AG04449 (cell line): ENCODE results near the gene NUP93.
"Not testable (repeated sequence)": the region's sequence is repeated elsewhere in the genome, so short reads cannot be mapped to it uniquely, and the experiment has no call there.

Experiments
- CTCF ChIA-PET: fragments of 350-600 bp; formaldehyde crosslinking; extraction: SDS; loops from one replicate; lab custom pipeline; 2021; ENCODE audit warnings: antibody characterized with exemption; lab: Yijun Ruan, JAX
- POLR2A ChIA-PET: fragments of 400-600, 350-600 bp; formaldehyde crosslinking; extraction: SDS; loops from one replicate; lab custom pipeline; 2020; ENCODE audit warnings: antibody characterized with exemption, inconsistent platforms; lab: Yijun Ruan, JAX
- DNase-seq: peaks from one replicate; pipeline ENCODE4 v3.0.0-alpha.2; 2010; ENCODE audit warnings: low read depth, low spot score
- H3K4me3 ChIP-seq: 2 replicates; pipeline ENCODE4 v1.5.1; 2011; ENCODE audit warnings: low read depth, mild to moderate bottlenecking, control low read depth, low read length
- CTCF ChIP-seq: IDR thresholded peaks from one replicate; pipeline ENCODE4 v1.5.1; 2011; ENCODE audit warnings: mild to moderate bottlenecking, moderate library complexity, low read length, control low read depth, inconsistent platforms; ENCODE audit not compliant: insufficient read depth; ENCODE audit errors: missing control alignments

Gene NUP93

GRCh38 chr16:56732832-56733231 is 2.9 kb downstream of the NUP93 start:
- ChIA-PET POLR2A (no interaction called here), CTCF (no interaction called here)
- TF ChIP-seq CTCF = no peak
- no peak overlapping the region for H3K4me3 ChIP-seq
- no peak for DNase-seq

GRCh38 chr16:56734429-56734828 is 4.5 kb downstream of the NUP93 start:
- no peak for DNase-seq
- ChIA-PET POLR2A (no interaction called here), CTCF (no interaction called here)

GRCh38 chr16:56736476-56736875 is 6.5 kb downstream of the NUP93 start:
- no peak overlapping the region for H3K4me3 ChIP-seq
- CTCF ChIA-PET = interaction anchor here (0.7 to 1.0 kb wide), 3 partner anchors 16 to 222 kb away, joined by 3 read pairs; no protein-coding TSS in a partner anchor
- no peak for DNase-seq
- POLR2A ChIA-PET = no interaction called here
- TF ChIP-seq CTCF = no peak

More at GRCh38 chr16:56734429-56734828, 4.5 kb downstream of the NUP93 start:
- no peak overlapping the region for H3K4me3 ChIP-seq
- TF ChIP-seq CTCF = no peak

GRCh38 chr16:56737539-56737938 is 7.6 kb downstream of the NUP93 start:
- CTCF ChIA-PET = interaction anchor here (0.7 to 0.8 kb wide), 2 partner anchors 11 to 223 kb away, joined by 3 read pairs; no protein-coding TSS in a partner anchor
- DNase-seq = no peak
- POLR2A ChIA-PET = no interaction called here
- H3K4me3 ChIP-seq = no peak overlapping the region
- TF ChIP-seq CTCF = no peak

- ChIA-PET POLR2A (no interaction called here), CTCF (no interaction called here)
- TF ChIP-seq CTCF = no peak
- H3K4me3 ChIP-seq = no peak overlapping the region
- no peak for DNase-seq
Observed at GRCh38 chr16:56738221-56738620, 8.3 kb downstream of the NUP93 start.

GRCh38 chr16:56739378-56739777 is 9.4 kb downstream of the NUP93 start:
- DNase-seq, H3K4me3 ChIP-seq, POLR2A ChIA-PET, CTCF ChIA-PET: not testable (repeated sequence)

GRCh38 chr16:56741399-56741798 is 11.5 kb downstream of the NUP93 start:
- CTCF ChIA-PET = interaction anchor here (1.0 kb wide), 1 partner anchor 41 kb away, joined by 3 read pairs; no protein-coding TSS in a partner anchor
- TF ChIP-seq CTCF = no peak
- no peak overlapping the region for H3K4me3 ChIP-seq
- POLR2A ChIA-PET = no interaction called here
- no peak for DNase-seq
